Fibroblast of the aortic adventitia (primary cell): ENCODE data around the gene PBXIP1. TPM values are rescaled to one million over a fixed set of nuclear protein-coding genes. Genes with fewer than 3 reads are reported as not detected.

Source experiments
- DNase-seq: peaks from one replicate; pipeline ENCODE4 v3.0.0-alpha.2; 2010; ENCODE audit warnings: low read depth
- H3K4me3 ChIP-seq: 2 replicates; pipeline ENCODE4 v1.5.1; 2011; ENCODE audit warnings: low read depth, mild to moderate bottlenecking, control low read depth, low read length, moderate library complexity
- CTCF ChIP-seq: IDR thresholded peaks from 2 replicates; pipeline ENCODE4 v1.5.1; 2011; ENCODE audit warnings: mild to moderate bottlenecking, low read length, control low read depth, inconsistent platforms; ENCODE audit not compliant: insufficient read depth
- total RNA-seq: library from RNA; depleted of rRNA; stranded (reverse); fragments of >200 nt; gene quantifications from 2 replicates; pipeline ENCODE4 v1.2.3, GENCODE V29; 2012; ENCODE audit warnings: low replicate concordance

The PBXIP1 gene
- total RNA-seq, 1 donor, result 36.2 TPM

GRCh38 chr1:154934358-154934948 lies 21.4 kb downstream of the PBXIP1 start:
- no peak for DNase-seq
- H3K4me3 ChIP-seq, result no peak overlapping the region
- TF ChIP-seq CTCF, result no peak

- no peak for DNase-seq
- TF ChIP-seq CTCF, result no peak
- H3K4me3 ChIP-seq, result no peak overlapping the region
Observed at GRCh38 chr1:154931940-154932487, 23.9 kb downstream of the PBXIP1 start.

- no peak for DNase-seq
- no peak overlapping the region for H3K4me3 ChIP-seq
- TF ChIP-seq CTCF, result no peak
Observed at GRCh38 chr1:154926201-154926600, 29.7 kb downstream of the PBXIP1 start.

- TF ChIP-seq CTCF, result no peak
- H3K4me3 ChIP-seq, result no peak overlapping the region
- DNase-seq, result no peak
Observed at GRCh38 chr1:154925335-154926170, 30.3 kb downstream of the PBXIP1 start.

- no peak for DNase-seq
- no peak for TF ChIP-seq CTCF
- no peak overlapping the region for H3K4me3 ChIP-seq
Observed at GRCh38 chr1:154923695-154924094, 32.2 kb downstream of the PBXIP1 start.

- TF ChIP-seq CTCF, result no peak
- DNase-seq, result no peak
Observed at GRCh38 chr1:154913273-154913672, 42.6 kb downstream of the PBXIP1 start.

More at GRCh38 chr1:154913273-154913672, 42.6 kb downstream of the PBXIP1 start:
- no peak overlapping the region for H3K4me3 ChIP-seq
